Gastrocnemius medialis (tissue), 4 donors: ENCODE results near the gene TSHR.

Source experiments
- POLR2A ChIP-seq, 2 donors: fragments of 450-650 bp; IDR thresholded peaks; one replicate each; pipeline ENCODE4 v1.6.1; 2017; ENCODE audit warnings: antibody characterized with exemption in 2 of 2, mild to moderate bottlenecking in 2 of 2, moderate library complexity in 2 of 2
- TF ChIP-seq, protein P1 (sequence below), 5 experiments: fragments of 450-650 bp in 3 of 5; fragments of 200-600 bp in 2 of 5; sonication (generic) in 2 of 5; IDR thresholded peaks in 4 of 5; conservative IDR thresholded peaks in 1 of 5; 1 replicate in 4 of 5; 2 replicates in 1 of 5; pipeline ENCODE4 v1.5.1; 2016 to 2019; ENCODE audit warnings: antibody characterized with exemption in 5 of 5, mild to moderate bottlenecking in 3 of 5, moderate library complexity in 3 of 5

- TF ChIP-seq, protein P1, sequence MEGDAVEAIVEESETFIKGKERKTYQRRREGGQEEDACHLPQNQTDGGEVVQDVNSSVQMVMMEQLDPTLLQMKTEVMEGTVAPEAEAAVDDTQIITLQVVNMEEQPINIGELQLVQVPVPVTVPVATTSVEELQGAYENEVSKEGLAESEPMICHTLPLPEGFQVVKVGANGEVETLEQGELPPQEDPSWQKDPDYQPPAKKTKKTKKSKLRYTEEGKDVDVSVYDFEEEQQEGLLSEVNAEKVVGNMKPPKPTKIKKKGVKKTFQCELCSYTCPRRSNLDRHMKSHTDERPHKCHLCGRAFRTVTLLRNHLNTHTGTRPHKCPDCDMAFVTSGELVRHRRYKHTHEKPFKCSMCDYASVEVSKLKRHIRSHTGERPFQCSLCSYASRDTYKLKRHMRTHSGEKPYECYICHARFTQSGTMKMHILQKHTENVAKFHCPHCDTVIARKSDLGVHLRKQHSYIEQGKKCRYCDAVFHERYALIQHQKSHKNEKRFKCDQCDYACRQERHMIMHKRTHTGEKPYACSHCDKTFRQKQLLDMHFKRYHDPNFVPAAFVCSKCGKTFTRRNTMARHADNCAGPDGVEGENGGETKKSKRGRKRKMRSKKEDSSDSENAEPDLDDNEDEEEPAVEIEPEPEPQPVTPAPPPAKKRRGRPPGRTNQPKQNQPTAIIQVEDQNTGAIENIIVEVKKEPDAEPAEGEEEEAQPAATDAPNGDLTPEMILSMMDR (IDR thresholded peaks at IDR 0.05 in 4 of 5, conservative IDR thresholded peaks at IDR 0.05 in 1 of 5) = no peak
- no peak for TF ChIP-seq POLR2A (IDR thresholded peaks at IDR 0.05)
Observed at GRCh38 chr14:80948291-80948690, 7.1 kb upstream of the TSHR start.
